HL-60 (cell line): ENCODE results near the gene LIN9.

Experiments used
- CTCF ChIP-seq: IDR thresholded peaks from one replicate; pipeline ENCODE4 v1.5.1; 2011; ENCODE audit warnings: low read length, control low read depth, inconsistent platforms; ENCODE audit not compliant: insufficient read depth
- GABPA ChIP-seq: IDR thresholded peaks from 2 replicates; pipeline ENCODE4 v1.6.1; 2012; ENCODE audit warnings: low read depth
- POLR2AphosphoS5 ChIP-seq: IDR thresholded peaks from 2 replicates; pipeline ENCODE4 v1.6.1; 2012; ENCODE audit warnings: low read depth
- REST ChIP-seq: IDR thresholded peaks from 2 replicates; pipeline ENCODE4 v1.6.1; 2012; ENCODE audit warnings: low read depth; ENCODE audit not compliant: insufficient replicate concordance
- SPI1 ChIP-seq: IDR thresholded peaks from 2 replicates; pipeline ENCODE4 v1.6.1; 2012; ENCODE audit warnings: low read depth, mild to moderate bottlenecking, borderline replicate concordance

GRCh38 chr1:226355016-226355415 lies 46.1 kb upstream of the LIN9 start:
- TF ChIP-seq CTCF (no peak), REST (no peak), POLR2AphosphoS5 (no peak), SPI1 (no peak), GABPA (no peak)
